Esophagus muscularis mucosa (tissue), 4 donors: ENCODE results near the gene WRAP53.

Source experiments
- EP300 ChIP-seq: sonication (generic); formaldehyde crosslinking; IDR thresholded peaks from one replicate; pipeline ENCODE4 v1.6.1; 2017; ENCODE audit warnings: antibody characterized with exemption
- POLR2A ChIP-seq: fragments of 450-650 bp; IDR thresholded peaks from one replicate; pipeline ENCODE4 v1.6.1; 2017; ENCODE audit warnings: antibody characterized with exemption, moderate library complexity, mild to moderate bottlenecking, low read depth
- POLR2AphosphoS5 ChIP-seq, 2 donors: sonication (generic); formaldehyde crosslinking; IDR thresholded peaks; one replicate each; pipeline ENCODE4 v1.6.1; 2017; ENCODE audit warnings: antibody characterized with exemption in 2 of 2
- TF ChIP-seq, protein P1 (sequence below), 3 experiments: fragments of 200-600 bp in 2 of 3; fragments of 450-650 bp in 1 of 3; sonication (generic) in 2 of 3; IDR thresholded peaks; one replicate each; pipeline ENCODE4 v1.5.1; 2017 to 2019; ENCODE audit warnings: antibody characterized with exemption in 3 of 3, mild to moderate bottlenecking in 2 of 3, moderate library complexity in 1 of 3

- TF ChIP-seq, protein P1, sequence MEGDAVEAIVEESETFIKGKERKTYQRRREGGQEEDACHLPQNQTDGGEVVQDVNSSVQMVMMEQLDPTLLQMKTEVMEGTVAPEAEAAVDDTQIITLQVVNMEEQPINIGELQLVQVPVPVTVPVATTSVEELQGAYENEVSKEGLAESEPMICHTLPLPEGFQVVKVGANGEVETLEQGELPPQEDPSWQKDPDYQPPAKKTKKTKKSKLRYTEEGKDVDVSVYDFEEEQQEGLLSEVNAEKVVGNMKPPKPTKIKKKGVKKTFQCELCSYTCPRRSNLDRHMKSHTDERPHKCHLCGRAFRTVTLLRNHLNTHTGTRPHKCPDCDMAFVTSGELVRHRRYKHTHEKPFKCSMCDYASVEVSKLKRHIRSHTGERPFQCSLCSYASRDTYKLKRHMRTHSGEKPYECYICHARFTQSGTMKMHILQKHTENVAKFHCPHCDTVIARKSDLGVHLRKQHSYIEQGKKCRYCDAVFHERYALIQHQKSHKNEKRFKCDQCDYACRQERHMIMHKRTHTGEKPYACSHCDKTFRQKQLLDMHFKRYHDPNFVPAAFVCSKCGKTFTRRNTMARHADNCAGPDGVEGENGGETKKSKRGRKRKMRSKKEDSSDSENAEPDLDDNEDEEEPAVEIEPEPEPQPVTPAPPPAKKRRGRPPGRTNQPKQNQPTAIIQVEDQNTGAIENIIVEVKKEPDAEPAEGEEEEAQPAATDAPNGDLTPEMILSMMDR (IDR thresholded peaks at IDR 0.05), result no peak
- TF ChIP-seq EP300 (no peak), POLR2A (no peak), POLR2AphosphoS5 (IDR thresholded peaks at IDR 0.05) (no peak)
These were observed 16.5 kb downstream of the WRAP53 start, which contains the start of gene EFNB3 for GRCh38 chr17:7704601-7705268.
